ENCODE measurements around the gene KLHDC7A. TPM values are rescaled to one million over a fixed set of nuclear protein-coding genes. Genes with fewer than 3 reads are reported as not detected.

Gene KLHDC7A
- polyA plus RNA-seq, 1 donor from 2014 or later: 0.04 TPM

DNA sequence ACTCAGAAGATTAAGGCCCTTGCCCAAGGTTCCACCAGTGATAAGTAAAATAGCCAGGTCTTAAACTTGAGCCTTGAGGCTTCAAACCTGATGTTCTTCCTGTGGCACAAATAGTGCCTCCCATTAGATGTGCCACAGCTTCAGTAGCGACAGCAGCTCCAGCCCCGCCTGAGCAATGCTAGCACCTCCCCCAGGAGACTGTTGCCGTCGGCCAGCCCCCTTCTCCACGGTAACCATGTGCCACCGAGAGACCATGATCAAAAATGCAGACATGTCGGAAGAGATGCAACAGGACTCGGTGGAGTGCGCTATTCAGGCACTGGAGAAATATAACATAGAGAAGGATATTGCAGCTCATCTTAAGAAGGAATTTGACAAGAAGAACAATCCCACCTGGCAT lies 32.2 kb downstream of the KLHDC7A start:
- Histone ChIP-seq H3K36me3 (ENCODE audit: insufficient read depth, low read length) (no peaks in the 10 kb centered on the region), H3K27ac (ENCODE audit: low read length) (no peak overlapping the region), H2AFZ (ENCODE audit: low read depth, low read length) (no peak overlapping the region)

DNA sequence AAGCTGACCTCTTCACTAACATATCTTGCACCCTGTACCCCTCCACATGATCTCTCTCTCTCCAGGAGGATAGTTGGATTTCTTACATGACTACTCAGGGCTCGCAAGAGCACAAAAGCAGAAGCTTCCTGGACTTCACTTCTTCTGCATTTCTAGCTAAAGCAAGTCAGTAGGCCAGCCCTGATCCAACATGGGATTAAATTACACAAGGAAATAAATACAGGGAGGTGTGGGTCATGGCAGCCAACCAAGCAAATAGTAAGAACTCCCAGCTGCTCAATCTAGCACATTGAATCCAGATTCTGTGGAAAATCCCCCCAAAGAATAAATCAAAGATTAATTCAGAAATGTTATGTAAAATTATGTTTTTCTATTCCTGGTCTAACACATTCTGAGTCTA lies 33.3 kb downstream of the KLHDC7A start:
- no peaks in the 10 kb centered on the region for H4K20me1 ChIP-seq (ENCODE audit: insufficient read depth)
- no peaks in the 10 kb centered on the region for H3K27me3 ChIP-seq (ENCODE audit: insufficient read depth, low read depth, low read length)
- no peaks in the 10 kb centered on the region for H3K36me3 ChIP-seq (ENCODE audit: insufficient read depth, low read length)
- H2AFZ ChIP-seq (ENCODE audit: low read depth, low read length): no peak overlapping the region
- no peaks in the 10 kb centered on the region for H3F3A ChIP-seq (ENCODE audit: insufficient read depth, low read length, poor library complexity, severe bottlenecking)
- H3K79me2 ChIP-seq (replicated peaks; ENCODE audit: insufficient read depth, low read length): no peaks in the 10 kb centered on the region
- TF ChIP-seq EZH2 (IDR thresholded peaks at IDR 0.05; ENCODE audit: borderline replicate concordance, insufficient read depth, low read length, poor library complexity, severe bottlenecking) (no peak), SMC3 (conservative IDR thresholded peaks at IDR 0.05; ENCODE audit: poor library complexity) (no peak), RAD21 (conservative IDR thresholded peaks at IDR 0.05) (no peak), POLR2AphosphoS5 (IDR thresholded peaks at IDR 0.05) (no peak), MXI1 (conservative IDR thresholded peaks at IDR 0.05; ENCODE audit: poor library complexity, severe bottlenecking) (no peak)
- TF ChIP-seq, protein P1, sequence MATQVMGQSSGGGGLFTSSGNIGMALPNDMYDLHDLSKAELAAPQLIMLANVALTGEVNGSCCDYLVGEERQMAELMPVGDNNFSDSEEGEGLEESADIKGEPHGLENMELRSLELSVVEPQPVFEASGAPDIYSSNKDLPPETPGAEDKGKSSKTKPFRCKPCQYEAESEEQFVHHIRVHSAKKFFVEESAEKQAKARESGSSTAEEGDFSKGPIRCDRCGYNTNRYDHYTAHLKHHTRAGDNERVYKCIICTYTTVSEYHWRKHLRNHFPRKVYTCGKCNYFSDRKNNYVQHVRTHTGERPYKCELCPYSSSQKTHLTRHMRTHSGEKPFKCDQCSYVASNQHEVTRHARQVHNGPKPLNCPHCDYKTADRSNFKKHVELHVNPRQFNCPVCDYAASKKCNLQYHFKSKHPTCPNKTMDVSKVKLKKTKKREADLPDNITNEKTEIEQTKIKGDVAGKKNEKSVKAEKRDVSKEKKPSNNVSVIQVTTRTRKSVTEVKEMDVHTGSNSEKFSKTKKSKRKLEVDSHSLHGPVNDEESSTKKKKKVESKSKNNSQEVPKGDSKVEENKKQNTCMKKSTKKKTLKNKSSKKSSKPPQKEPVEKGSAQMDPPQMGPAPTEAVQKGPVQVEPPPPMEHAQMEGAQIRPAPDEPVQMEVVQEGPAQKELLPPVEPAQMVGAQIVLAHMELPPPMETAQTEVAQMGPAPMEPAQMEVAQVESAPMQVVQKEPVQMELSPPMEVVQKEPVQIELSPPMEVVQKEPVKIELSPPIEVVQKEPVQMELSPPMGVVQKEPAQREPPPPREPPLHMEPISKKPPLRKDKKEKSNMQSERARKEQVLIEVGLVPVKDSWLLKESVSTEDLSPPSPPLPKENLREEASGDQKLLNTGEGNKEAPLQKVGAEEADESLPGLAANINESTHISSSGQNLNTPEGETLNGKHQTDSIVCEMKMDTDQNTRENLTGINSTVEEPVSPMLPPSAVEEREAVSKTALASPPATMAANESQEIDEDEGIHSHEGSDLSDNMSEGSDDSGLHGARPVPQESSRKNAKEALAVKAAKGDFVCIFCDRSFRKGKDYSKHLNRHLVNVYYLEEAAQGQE (IDR thresholded peaks at IDR 0.05; ENCODE audit: borderline replicate concordance): no peak
- TF ChIP-seq, protein P2, sequence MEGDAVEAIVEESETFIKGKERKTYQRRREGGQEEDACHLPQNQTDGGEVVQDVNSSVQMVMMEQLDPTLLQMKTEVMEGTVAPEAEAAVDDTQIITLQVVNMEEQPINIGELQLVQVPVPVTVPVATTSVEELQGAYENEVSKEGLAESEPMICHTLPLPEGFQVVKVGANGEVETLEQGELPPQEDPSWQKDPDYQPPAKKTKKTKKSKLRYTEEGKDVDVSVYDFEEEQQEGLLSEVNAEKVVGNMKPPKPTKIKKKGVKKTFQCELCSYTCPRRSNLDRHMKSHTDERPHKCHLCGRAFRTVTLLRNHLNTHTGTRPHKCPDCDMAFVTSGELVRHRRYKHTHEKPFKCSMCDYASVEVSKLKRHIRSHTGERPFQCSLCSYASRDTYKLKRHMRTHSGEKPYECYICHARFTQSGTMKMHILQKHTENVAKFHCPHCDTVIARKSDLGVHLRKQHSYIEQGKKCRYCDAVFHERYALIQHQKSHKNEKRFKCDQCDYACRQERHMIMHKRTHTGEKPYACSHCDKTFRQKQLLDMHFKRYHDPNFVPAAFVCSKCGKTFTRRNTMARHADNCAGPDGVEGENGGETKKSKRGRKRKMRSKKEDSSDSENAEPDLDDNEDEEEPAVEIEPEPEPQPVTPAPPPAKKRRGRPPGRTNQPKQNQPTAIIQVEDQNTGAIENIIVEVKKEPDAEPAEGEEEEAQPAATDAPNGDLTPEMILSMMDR (IDR thresholded peaks at IDR 0.05; ENCODE audit: poor library complexity, severe bottlenecking): no peak
- no peaks in the 10 kb centered on the region for H3K9me2 ChIP-seq (ENCODE audit: insufficient read depth, low read length)
- no peak overlapping the region for H3K9ac ChIP-seq (ENCODE audit: low read length)
- H3K4me3 ChIP-seq (ENCODE audit: low read length): no peak overlapping the region
- H3K9me3 ChIP-seq (ENCODE audit: low read length): no peaks in the 10 kb centered on the region
- no peak overlapping the region for H3K27ac ChIP-seq (ENCODE audit: low read length)
- H3K4me2 ChIP-seq (ENCODE audit: low read length): no peak overlapping the region

More for the DNA sequence above, 32.2 kb downstream of the KLHDC7A start:
- H3K4me2 ChIP-seq (ENCODE audit: low read length): no peak overlapping the region
- H3K9ac ChIP-seq (ENCODE audit: low read length): no peak overlapping the region
- no peaks in the 10 kb centered on the region for H3K79me2 ChIP-seq (replicated peaks; ENCODE audit: insufficient read depth, low read length)
- no peaks in the 10 kb centered on the region for H3K9me2 ChIP-seq (ENCODE audit: insufficient read depth, low read length)
- TF ChIP-seq, protein P1 (IDR thresholded peaks at IDR 0.05; ENCODE audit: borderline replicate concordance): no peak
- TF ChIP-seq MXI1 (conservative IDR thresholded peaks at IDR 0.05; ENCODE audit: poor library complexity, severe bottlenecking) (no peak), TAF1 (IDR thresholded peaks at IDR 0.05; ENCODE audit: low read depth) (no peak), RAD21 (conservative IDR thresholded peaks at IDR 0.05) (no peak), SMC3 (conservative IDR thresholded peaks at IDR 0.05; ENCODE audit: poor library complexity) (no peak), POLR2AphosphoS5 (IDR thresholded peaks at IDR 0.05) (no peak), EP300 (conservative IDR thresholded peaks at IDR 0.05; ENCODE audit: poor library complexity, severe bottlenecking) (no peak), EZH2 (IDR thresholded peaks at IDR 0.05; ENCODE audit: borderline replicate concordance, insufficient read depth, low read length, poor library complexity, severe bottlenecking) (no peak)
- TF ChIP-seq, protein P2 (IDR thresholded peaks at IDR 0.05; ENCODE audit: poor library complexity, severe bottlenecking): no peak
- H3K9me3 ChIP-seq (ENCODE audit: low read length): peaks cover under 1% of the 10 kb centered on the region
- no peaks in the 10 kb centered on the region for H4K20me1 ChIP-seq (ENCODE audit: insufficient read depth)
- H3F3A ChIP-seq (ENCODE audit: insufficient read depth, low read length, poor library complexity, severe bottlenecking): no peaks in the 10 kb centered on the region
- no peak overlapping the region for H3K4me3 ChIP-seq (ENCODE audit: low read length)
- no peaks in the 10 kb centered on the region for H3K27me3 ChIP-seq (ENCODE audit: insufficient read depth, low read depth, low read length)
